ENCODE measurements around the gene KRT86.

DNA sequence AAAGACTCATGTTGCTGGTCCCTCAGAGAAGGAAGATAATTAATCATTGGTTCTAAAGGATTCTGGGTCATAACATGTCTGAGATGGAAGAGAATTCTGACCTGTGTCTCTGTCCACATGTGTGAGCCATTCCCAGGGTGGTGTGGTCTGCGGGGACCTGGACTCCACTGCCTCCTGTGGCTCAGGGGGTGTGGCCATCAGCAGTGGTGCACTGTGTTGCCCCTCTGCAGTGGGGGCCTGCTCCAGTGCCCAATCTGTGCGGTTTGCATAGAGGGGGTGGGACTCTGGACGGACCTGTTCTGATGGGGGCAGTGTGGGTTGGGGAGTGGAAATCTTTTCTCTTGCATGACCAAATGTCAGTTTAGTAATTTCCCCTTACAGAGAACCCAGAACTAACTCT is 79.3 kb downstream of the KRT86 start:
- no peak for TF ChIP-seq EP300 (IDR thresholded peaks at IDR 0.05; ENCODE audit: borderline replicate concordance in 1 of 2, low read depth in 1 of 2, low read length in 1 of 2)
- TF ChIP-seq CTCF (IDR thresholded peaks at IDR 0.05), result no peak
- TF ChIP-seq EZH2phosphoT487 (IDR thresholded peaks at IDR 0.05; ENCODE audit: borderline replicate concordance, low read depth), result no peak
- no peak for TF ChIP-seq ELF1 (IDR thresholded peaks at IDR 0.05)
- no peak for TF ChIP-seq JUND (IDR thresholded peaks at IDR 0.05)
- TF ChIP-seq REST (IDR thresholded peaks at IDR 0.05; ENCODE audit: low read depth, low read length), result no peak
- TF ChIP-seq RAD21 (IDR thresholded peaks at IDR 0.05; ENCODE audit: low read length), result no peak
